ENCODE results near the gene MPPED2.

The MPPED2 gene

DNA sequence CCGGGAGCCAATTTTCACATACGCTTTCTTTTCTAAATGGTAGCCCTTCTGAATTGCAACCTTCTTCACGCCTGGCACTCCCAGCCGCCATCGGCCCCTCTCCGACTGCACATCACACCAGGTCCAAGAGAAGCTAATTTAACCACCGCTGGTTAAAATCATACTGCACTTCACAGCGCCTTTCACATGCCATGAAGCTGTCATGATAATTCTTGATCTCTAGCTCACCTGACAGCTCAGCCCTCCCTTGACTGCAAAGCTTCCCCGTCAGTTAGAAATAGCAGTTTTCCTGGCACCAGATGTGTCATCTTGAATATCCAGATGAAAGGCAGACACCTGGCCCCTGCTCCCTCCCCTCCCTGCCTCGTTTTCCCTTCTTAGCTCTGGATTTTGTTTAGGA lies 161.8 kb downstream of the MPPED2 start:
- Histone ChIP-seq H3K4me3 (ENCODE audit: low read depth in 1 of 2, low read length in 1 of 2) (no peak overlapping the region), H3K27ac (no peak overlapping the region), H3K36me3 (no peaks in the 10 kb centered on the region), H3K4me1 (ENCODE audit: control insufficient read depth in 1 of 2, insufficient read depth in 1 of 2, low read depth in 1 of 2, low read length in 1 of 2) (no peaks in the 10 kb centered on the region), H3K27me3 (no peaks in the 10 kb centered on the region), H3K9me3 (no peaks in the 10 kb centered on the region)
- TF ChIP-seq, protein P1, sequence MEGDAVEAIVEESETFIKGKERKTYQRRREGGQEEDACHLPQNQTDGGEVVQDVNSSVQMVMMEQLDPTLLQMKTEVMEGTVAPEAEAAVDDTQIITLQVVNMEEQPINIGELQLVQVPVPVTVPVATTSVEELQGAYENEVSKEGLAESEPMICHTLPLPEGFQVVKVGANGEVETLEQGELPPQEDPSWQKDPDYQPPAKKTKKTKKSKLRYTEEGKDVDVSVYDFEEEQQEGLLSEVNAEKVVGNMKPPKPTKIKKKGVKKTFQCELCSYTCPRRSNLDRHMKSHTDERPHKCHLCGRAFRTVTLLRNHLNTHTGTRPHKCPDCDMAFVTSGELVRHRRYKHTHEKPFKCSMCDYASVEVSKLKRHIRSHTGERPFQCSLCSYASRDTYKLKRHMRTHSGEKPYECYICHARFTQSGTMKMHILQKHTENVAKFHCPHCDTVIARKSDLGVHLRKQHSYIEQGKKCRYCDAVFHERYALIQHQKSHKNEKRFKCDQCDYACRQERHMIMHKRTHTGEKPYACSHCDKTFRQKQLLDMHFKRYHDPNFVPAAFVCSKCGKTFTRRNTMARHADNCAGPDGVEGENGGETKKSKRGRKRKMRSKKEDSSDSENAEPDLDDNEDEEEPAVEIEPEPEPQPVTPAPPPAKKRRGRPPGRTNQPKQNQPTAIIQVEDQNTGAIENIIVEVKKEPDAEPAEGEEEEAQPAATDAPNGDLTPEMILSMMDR (IDR thresholded peaks at IDR 0.05): no peak

DNA sequence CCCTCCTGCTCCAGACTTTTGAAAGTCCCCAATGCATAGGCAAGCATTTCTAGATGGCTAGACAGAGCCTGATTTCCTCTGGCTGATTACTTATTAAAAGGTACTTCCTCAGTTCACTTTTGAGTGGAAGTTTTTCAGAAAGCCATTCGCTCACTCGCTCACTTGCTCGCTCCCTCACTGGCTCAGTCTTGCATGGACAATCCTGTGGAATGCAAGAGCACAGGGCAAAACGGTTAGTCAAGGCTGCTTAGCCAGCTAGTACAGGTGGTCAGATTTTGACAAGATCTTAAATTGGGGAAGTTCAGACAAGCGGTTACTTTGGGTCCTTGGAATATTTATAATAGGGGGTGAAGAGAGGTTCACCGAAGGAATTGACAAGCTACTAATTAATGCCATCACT lies 162.3 kb downstream of the MPPED2 start:
- H3K4me3 ChIP-seq (ENCODE audit: low read depth in 1 of 2, low read length in 1 of 2): no peak overlapping the region
- H3K36me3 ChIP-seq: no peaks in the 10 kb centered on the region
- no peaks in the 10 kb centered on the region for H3K27me3 ChIP-seq
- H3K27ac ChIP-seq: no peak overlapping the region
- H3K9me3 ChIP-seq: no peaks in the 10 kb centered on the region
- TF ChIP-seq, protein P1 (IDR thresholded peaks at IDR 0.05): no peak
- H3K4me1 ChIP-seq (ENCODE audit: control insufficient read depth in 1 of 2, insufficient read depth in 1 of 2, low read depth in 1 of 2, low read length in 1 of 2): no peaks in the 10 kb centered on the region

DNA sequence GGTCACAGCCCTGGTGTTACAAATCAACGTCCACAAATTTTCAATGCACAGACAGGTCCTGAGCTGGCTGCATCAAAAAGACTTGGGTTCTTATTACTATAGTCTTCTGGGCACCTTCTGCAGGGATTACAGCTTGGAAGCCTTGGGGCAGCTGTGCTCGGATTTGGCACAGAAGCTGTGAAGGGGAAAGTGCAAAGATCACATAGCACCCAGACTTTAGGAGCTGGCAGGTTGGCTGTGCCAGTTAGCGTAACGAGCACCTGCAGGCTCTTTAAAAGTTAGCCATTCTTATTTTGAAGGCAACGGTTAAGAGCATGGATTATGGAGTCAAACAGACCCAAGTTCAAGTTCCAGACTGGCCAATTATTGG lies 162.9 kb downstream of the MPPED2 start:
- Histone ChIP-seq H3K9me3 (no peaks in the 10 kb centered on the region), H3K36me3 (no peaks in the 10 kb centered on the region), H3K4me3 (ENCODE audit: low read depth in 1 of 2, low read length in 1 of 2) (no peak overlapping the region), H3K27ac (no peak overlapping the region), H3K4me1 (ENCODE audit: control insufficient read depth in 1 of 2, insufficient read depth in 1 of 2, low read depth in 1 of 2, low read length in 1 of 2) (no peaks in the 10 kb centered on the region), H3K27me3 (no peaks in the 10 kb centered on the region)
- TF ChIP-seq, protein P1 (IDR thresholded peaks at IDR 0.05): no peak

DNA sequence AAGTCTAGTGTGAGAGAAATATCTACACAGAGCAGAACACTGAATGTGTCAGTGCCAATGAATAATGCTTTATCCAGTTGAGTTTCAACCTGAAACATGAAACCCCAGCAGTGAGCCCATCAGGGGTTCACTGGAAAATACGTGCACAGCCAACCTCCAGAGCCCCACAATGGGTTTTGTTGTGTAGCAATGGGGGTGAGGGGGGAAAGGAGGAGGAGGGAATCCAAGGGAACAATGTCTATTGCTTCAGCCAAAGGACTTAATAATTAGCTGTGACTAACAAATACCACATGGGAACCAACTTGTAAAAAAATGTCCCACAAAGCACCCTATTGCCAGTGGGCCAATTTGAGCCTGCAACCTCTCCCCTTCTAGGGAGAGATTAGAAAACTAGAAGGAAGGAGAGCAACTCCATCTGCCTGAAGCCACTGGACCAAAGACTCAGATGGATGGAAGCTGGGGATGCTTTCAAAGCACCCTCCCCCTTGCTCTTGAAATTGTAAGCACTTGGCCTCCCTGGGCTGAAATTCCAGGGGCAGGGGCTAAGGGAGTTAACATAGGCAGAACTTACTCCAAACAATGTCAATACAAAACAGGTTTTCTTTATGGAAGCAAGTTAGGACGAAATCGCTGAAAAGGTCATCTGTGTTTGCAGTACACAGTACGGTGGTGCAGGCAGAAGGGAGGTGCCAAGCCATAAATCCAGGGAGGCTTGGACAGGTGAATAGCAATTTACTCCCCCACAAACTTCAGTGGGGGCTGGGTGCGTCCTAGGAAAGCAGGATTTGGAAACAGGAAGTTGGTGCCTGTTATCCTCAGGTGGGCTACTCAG lies 163.5 kb downstream of the MPPED2 start:
- Histone ChIP-seq H3K27ac (no peak overlapping the region), H3K9me3 (no peaks in the 10 kb centered on the region), H3K36me3 (no peaks in the 10 kb centered on the region), H3K4me1 (ENCODE audit: control insufficient read depth in 1 of 2, insufficient read depth in 1 of 2, low read depth in 1 of 2, low read length in 1 of 2) (no peaks in the 10 kb centered on the region), H3K27me3 (no peaks in the 10 kb centered on the region), H3K4me3 (ENCODE audit: low read depth in 1 of 2, low read length in 1 of 2) (no peak overlapping the region)
- TF ChIP-seq, protein P1 (IDR thresholded peaks at IDR 0.05): no peak

DNA sequence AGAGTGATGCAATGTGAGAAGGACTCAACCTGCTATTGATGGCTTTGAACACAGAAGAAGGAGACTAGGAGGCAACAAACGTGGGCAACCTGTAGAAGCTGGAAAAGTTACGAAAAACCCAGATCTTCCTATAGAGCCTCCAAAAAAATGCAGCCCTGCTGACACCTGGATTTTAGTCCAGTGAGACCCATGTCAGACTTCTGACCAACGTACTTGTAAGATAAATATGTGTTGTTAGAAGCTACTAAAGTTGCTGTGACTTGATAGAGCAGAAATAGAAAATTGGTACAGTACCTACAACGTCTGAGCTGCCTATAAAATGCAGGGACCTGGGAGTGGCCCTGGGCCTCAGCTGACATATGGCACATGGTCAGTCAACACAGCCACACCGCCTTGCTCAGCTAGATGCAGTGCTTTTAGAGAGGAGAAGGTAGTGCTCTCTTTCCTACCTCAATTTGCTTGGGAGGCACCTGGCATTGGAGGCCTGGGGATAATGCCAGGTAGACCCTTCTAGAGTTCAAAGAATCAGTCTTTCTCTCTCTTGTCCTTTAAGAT lies 165.8 kb downstream of the MPPED2 start:
- H3K27me3 ChIP-seq: no peaks in the 10 kb centered on the region
- H3K4me1 ChIP-seq (ENCODE audit: control insufficient read depth in 1 of 2, insufficient read depth in 1 of 2, low read depth in 1 of 2, low read length in 1 of 2): no peaks in the 10 kb centered on the region
- H3K9me3 ChIP-seq: no peaks in the 10 kb centered on the region
- H3K4me3 ChIP-seq (ENCODE audit: low read depth in 1 of 2, low read length in 1 of 2): no peak overlapping the region
- H3K36me3 ChIP-seq: no peaks in the 10 kb centered on the region
- TF ChIP-seq, protein P1 (IDR thresholded peaks at IDR 0.05): no peak
- H3K27ac ChIP-seq: no peak overlapping the region

Measured in neutrophil (primary cell).